GM19351 (cell line): ENCODE measurements around the gene RAB42.

Source experiments
- ATAC-seq: cut with Tn5 transposase; IDR thresholded peaks from one replicate; pipeline ENCODE4 v1.9.1; 2021; ENCODE audit warnings: mild to moderate bottlenecking, moderate library complexity; ENCODE audit not compliant: unreplicated experiment

The RAB42 gene

DNA sequence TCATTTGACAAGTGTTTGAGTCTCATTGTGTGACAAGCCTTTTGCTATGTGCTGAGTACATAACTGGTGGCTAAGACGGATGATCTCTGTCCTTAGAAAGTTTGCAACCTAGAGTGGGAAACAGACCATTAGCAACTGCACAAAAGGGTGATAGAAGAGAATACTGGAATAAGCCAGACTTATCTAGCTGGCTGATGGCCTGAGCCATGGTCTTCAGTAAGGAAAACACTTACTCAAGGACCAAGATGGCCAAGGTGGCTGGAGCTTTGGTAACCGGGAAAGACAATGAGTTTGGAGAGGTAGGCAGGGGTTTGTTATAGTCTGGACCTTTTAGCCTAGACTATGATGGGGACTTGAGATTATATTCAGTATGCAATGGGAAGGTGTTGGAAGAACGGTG lies 52.4 kb downstream of the RAB42 start:
- no peak for ATAC-seq
